Measurements from ENCODE around the gene AFMID. TPM values are rescaled to one million over a fixed set of nuclear protein-coding genes. Genes with fewer than 3 reads are reported as not detected.

AFMID gene
- total and polyA plus RNA-seq, 2 of the 13 experiments (the other 11 are each of a cell fraction or from before 2014, with no cell fraction given), result 249 to 270 TPM

DNA sequence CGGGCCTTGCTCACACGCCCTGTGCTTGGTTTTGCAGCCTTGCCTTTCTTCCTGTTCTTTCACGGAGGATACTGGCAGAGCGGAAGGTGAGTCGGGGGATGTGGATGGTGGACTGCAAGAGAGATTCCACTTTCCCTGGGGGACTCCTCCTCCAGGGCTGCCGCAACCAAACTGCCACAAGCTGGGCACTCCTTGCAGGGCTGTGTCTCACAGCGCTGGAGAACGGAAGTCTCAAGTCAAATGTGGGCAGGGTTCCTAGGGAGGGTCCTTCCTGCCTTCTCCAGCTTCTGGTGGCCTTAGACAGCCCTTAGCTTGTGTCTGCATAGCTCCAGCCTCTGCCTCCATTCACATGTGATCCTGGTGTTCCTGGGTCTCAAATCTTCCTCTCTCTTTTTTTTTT, 15.5 kb downstream of the AFMID start:
- TF ChIP-seq TBP (CRISPR knock-in tag; IDR thresholded peaks at IDR 0.05) (no peak), POLR2A (IDR thresholded peaks at IDR 0.05; ENCODE audit: insufficient read depth in 1 of 2, low read depth in 2 of 2, low read length in 2 of 2) (peak in 1 of 2 experiments; percentile 20; a peak in 1 of 4 replicates)
- DNase-seq (ENCODE audit: low spot score) (no peak), ATAC-seq (no peak), FAIRE-seq (no peak)
- no TSS peak for BruUV-seq (replicated peaks)
- H3K9me3 ChIP-seq (ENCODE audit: low read length), result no peaks in the 10 kb centered on the region
- no peak overlapping the region for H3K4me2 ChIP-seq (ENCODE audit: low read depth, low read length)
- H3K9ac ChIP-seq (ENCODE audit: insufficient read depth, low read depth, low read length), result no peak overlapping the region
- peaks cover 19% of the 10 kb centered on the region for H3K79me2 ChIP-seq (ENCODE audit: insufficient read depth, low read length)
- H3K4me1 ChIP-seq (ENCODE audit: insufficient read depth, low read length), result no peaks in the 10 kb centered on the region
- ChIA-PET POLR2A (interaction anchor here (3.1 kb wide), 1 partner anchor 15 kb away, joined by 20 read pairs; the partner anchor contains the start of genes AFMID and TK1), CTCF (ENCODE audit: low intra/inter-chr PET ratio, low total read pairs) (no interaction called here)
- H3K27ac ChIP-seq (ENCODE audit: extremely low read length, insufficient read depth, low read length), result no peak overlapping the region
- H4K20me1 ChIP-seq (ENCODE audit: insufficient read depth, low read length), result peaks cover 55% of the 10 kb centered on the region
- in situ Hi-C loops (cut with HindIII; ENCODE audit: extremely low pct_ligation_motif_present, low pct_unique_long_range_greater_than_20kb), result no loop called here
- WGBS (ENCODE audit: low lambda C conversion rate), result 97% methylated on average over 6 of the region's 8 CpGs
- H2AFZ ChIP-seq (ENCODE audit: low read length), result no peak overlapping the region
- intact Hi-C loops (cut with micrococcal nuclease; ENCODE audit: unreplicated experiment), result no loop called here
- H3K36me3 ChIP-seq (replicated peaks in 1 of 2; ENCODE audit: control insufficient read depth in 1 of 2, insufficient read depth in 2 of 2, low read length in 2 of 2), result peaks cover 43 to 81% of the 10 kb centered on the region in 2 experiments
- H3K27me3 ChIP-seq (ENCODE audit: control insufficient read depth in 1 of 2, insufficient read depth in 2 of 2, low read length in 2 of 2), result no peaks in the 10 kb centered on the region
- H3K4me3 ChIP-seq (replicated peaks in 1 of 3; ENCODE audit: insufficient read depth in 1 of 3, low read depth in 2 of 3, low read length in 3 of 3), result no peak overlapping the region

DNA sequence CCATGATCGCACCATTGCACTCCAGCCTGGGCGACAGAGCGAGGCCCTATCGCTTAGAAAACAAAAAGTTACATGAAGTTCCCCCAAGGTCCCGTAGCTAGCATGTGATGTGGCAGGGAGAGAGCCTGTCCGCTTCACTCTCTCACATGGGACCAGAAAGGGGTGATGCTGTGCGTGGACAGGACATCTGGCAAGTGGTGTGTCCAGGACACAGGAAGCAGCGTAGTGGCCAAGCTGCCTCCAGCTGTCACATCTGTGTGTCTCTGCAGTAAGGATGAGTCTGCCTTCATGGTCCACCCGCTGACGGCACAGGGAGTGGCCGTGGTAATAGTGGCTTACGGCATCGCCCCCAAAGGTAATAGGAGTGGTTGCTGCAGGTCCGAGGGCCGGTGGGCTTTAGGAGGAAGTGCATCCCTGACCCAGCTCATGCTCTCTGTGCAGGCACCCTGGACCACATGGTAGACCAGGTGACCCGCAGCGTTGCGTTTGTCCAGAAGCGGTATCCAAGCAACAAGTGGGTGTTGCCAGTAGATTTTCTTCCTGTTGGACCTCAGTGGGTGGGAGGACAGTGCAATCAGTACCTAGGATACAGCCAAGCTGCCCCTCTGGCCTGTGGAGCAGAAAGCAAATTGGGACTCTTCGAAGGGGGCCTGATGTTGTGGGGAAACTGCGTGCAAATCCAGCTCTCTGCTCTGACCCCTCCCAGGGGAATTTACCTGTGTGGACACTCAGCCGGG, 17.4 kb downstream of the AFMID start:
- 98% methylated on average over 20 of the region's 22 CpGs for WGBS (ENCODE audit: low lambda C conversion rate)
- Histone ChIP-seq H3K27ac (ENCODE audit: extremely low read length, insufficient read depth, low read length) (no peak overlapping the region), H3K4me3 (replicated peaks in 1 of 3; ENCODE audit: insufficient read depth in 1 of 3, low read depth in 2 of 3, low read length in 3 of 3) (no peak overlapping the region), H3K9ac (ENCODE audit: insufficient read depth, low read depth, low read length) (no peak overlapping the region), H4K20me1 (ENCODE audit: insufficient read depth, low read length) (peaks cover 36% of the 10 kb centered on the region), H3K36me3 (replicated peaks in 1 of 2; ENCODE audit: control insufficient read depth in 1 of 2, insufficient read depth in 2 of 2, low read length in 2 of 2) (peaks cover 37 to 63% of the 10 kb centered on the region in 2 experiments), H3K79me2 (ENCODE audit: insufficient read depth, low read length) (peaks cover 13% of the 10 kb centered on the region), H3K9me3 (ENCODE audit: low read length) (no peaks in the 10 kb centered on the region), H2AFZ (ENCODE audit: low read length) (no peak overlapping the region), H3K27me3 (ENCODE audit: control insufficient read depth in 1 of 2, insufficient read depth in 2 of 2, low read length in 2 of 2) (no peaks in the 10 kb centered on the region), H3K4me1 (ENCODE audit: insufficient read depth, low read length) (no peaks in the 10 kb centered on the region), H3K4me2 (ENCODE audit: low read depth, low read length) (no peak overlapping the region)
- CTCF ChIA-PET (ENCODE audit: low intra/inter-chr PET ratio, low total read pairs), result no interaction called here
- in situ Hi-C loops (cut with HindIII; ENCODE audit: extremely low pct_ligation_motif_present, low pct_unique_long_range_greater_than_20kb) (no loop called here), intact Hi-C loops (cut with micrococcal nuclease; ENCODE audit: unreplicated experiment) (no loop called here)
- no peak for DNase-seq (ENCODE audit: low spot score)
- BruUV-seq (replicated peaks), result TSS peak; percentile 13
- POLR2A ChIA-PET, result interaction anchor here (0.8 kb wide), 1 partner anchor 18 kb away, joined by 3 read pairs; the partner anchor contains the start of gene TK1
- ATAC-seq, result peak; percentile 18
- no peak for FAIRE-seq
- TF ChIP-seq, protein P1, sequence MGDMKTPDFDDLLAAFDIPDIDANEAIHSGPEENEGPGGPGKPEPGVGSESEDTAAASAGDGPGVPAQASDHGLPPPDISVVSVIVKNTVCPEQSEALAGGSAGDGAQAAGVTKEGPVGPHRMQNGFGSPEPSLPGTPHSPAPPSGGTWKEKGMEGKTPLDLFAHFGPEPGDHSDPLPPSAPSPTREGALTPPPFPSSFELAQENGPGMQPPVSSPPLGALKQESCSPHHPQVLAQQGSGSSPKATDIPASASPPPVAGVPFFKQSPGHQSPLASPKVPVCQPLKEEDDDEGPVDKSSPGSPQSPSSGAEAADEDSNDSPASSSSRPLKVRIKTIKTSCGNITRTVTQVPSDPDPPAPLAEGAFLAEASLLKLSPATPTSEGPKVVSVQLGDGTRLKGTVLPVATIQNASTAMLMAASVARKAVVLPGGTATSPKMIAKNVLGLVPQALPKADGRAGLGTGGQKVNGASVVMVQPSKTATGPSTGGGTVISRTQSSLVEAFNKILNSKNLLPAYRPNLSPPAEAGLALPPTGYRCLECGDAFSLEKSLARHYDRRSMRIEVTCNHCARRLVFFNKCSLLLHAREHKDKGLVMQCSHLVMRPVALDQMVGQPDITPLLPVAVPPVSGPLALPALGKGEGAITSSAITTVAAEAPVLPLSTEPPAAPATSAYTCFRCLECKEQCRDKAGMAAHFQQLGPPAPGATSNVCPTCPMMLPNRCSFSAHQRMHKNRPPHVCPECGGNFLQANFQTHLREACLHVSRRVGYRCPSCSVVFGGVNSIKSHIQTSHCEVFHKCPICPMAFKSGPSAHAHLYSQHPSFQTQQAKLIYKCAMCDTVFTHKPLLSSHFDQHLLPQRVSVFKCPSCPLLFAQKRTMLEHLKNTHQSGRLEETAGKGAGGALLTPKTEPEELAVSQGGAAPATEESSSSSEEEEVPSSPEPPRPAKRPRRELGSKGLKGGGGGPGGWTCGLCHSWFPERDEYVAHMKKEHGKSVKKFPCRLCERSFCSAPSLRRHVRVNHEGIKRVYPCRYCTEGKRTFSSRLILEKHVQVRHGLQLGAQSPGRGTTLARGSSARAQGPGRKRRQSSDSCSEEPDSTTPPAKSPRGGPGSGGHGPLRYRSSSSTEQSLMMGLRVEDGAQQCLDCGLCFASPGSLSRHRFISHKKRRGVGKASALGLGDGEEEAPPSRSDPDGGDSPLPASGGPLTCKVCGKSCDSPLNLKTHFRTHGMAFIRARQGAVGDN (CRISPR knock-in tag; IDR thresholded peaks at IDR 0.05), result 0 out of 2 replicates have a peak, but pooled peaks have one; percentile 8
- TF ChIP-seq POLR2AphosphoS5 (IDR thresholded peaks at IDR 0.05; ENCODE audit: low read depth, low read length) (0 out of 2 replicates have a peak, but pooled peaks have one; percentile 45), POLR2A (IDR thresholded peaks at IDR 0.05; ENCODE audit: insufficient read depth in 1 of 2, low read depth in 2 of 2, low read length in 2 of 2) (peak; percentile 1 to 60; a peak in 2 of 4 replicates), GZF1 (CRISPR knock-in tag; IDR thresholded peaks at IDR 0.05) (no peak), POLR2AphosphoS2 (IDR thresholded peaks at IDR 0.05; ENCODE audit: low read depth, low read length) (0 out of 2 replicates have a peak, but pooled peaks have one; percentile 11), AGO2 (optimal IDR thresholded peaks at IDR 0.05; ENCODE audit: low read depth, low read length) (peak; percentile 71)
- TF ChIP-seq, protein P2, sequence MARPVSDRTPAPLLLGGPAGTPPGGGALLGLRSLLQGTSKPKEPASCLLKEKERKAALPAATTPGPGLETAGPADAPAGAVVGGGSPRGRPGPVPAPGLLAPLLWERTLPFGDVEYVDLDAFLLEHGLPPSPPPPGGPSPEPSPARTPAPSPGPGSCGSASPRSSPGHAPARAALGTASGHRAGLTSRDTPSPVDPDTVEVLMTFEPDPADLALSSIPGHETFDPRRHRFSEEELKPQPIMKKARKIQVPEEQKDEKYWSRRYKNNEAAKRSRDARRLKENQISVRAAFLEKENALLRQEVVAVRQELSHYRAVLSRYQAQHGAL (CRISPR knock-in tag; IDR thresholded peaks at IDR 0.05; ENCODE audit: not compliant biosample characterization), result no peak
- TF ChIP-seq, protein P3, sequence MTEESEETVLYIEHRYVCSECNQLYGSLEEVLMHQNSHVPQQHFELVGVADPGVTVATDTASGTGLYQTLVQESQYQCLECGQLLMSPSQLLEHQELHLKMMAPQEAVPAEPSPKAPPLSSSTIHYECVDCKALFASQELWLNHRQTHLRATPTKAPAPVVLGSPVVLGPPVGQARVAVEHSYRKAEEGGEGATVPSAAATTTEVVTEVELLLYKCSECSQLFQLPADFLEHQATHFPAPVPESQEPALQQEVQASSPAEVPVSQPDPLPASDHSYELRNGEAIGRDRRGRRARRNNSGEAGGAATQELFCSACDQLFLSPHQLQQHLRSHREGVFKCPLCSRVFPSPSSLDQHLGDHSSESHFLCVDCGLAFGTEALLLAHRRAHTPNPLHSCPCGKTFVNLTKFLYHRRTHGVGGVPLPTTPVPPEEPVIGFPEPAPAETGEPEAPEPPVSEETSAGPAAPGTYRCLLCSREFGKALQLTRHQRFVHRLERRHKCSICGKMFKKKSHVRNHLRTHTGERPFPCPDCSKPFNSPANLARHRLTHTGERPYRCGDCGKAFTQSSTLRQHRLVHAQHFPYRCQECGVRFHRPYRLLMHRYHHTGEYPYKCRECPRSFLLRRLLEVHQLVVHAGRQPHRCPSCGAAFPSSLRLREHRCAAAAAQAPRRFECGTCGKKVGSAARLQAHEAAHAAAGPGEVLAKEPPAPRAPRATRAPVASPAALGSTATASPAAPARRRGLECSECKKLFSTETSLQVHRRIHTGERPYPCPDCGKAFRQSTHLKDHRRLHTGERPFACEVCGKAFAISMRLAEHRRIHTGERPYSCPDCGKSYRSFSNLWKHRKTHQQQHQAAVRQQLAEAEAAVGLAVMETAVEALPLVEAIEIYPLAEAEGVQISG (CRISPR knock-in tag; IDR thresholded peaks at IDR 0.05), result peak; percentile 29; the same call in 1 of the 2 replicates

Data from HepG2 (cell line).